Measurements from ENCODE around the gene BICDL1. TPM values are rescaled to one million over a fixed set of nuclear protein-coding genes. Genes with fewer than 3 reads are reported as not detected.

BICDL1 gene
- total and polyA plus RNA-seq, 2 donors (not counting 3 experiments of a cell fraction or from before 2014, with no cell fraction given) = 0.19 TPM; not detected in 1

DNA sequence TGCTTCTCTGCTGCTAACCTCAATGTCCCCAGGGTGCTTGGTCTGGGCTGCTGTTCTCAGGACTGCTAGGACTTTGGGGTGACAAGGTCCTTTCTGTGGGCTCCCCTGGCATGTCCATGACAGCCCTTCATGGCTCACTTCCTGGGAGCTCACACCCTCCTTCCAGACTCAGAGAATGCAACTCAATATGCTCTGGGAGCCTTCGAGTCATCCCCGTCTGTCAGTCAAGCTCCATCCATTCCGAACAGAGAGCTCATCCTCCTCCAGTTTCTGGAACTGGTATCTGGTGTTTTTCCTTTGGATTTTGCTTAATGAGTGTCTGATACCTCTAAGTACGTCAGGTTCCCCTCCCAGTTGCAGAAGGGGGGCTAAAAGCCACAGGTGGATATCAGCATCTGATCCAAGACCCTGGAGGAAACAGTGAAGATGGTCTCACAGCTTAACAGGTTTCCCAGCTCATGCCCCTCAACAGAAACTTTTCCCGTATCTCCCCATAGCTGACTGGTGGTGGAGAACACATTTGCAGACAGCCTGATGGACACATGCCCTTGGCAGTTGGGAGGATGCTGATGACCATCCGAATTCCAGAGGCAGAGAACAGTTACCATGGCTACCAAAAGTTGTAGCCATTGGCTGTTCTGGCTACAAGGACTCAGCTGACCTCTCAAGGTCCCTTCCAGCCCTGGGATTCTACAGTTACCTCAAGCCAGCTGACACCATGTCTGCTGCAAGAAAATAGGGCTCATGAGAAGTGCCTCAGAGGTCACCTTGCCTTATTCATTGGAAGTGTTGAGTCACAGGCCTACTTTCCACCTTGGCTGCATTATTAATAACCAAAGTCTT, 137.0 kb downstream of the BICDL1 start:
- CTCF ChIA-PET = interaction anchor here (1.8 to 3.3 kb wide), 2 partner anchors 9 to 39 kb away, joined by 6 to 20 read pairs; partner anchors contain the start of gene RAB35
- peak overlapping the region; percentile 36 for H3K4me2 ChIP-seq (ENCODE audit: insufficient read depth, low read length)

More for the DNA sequence above, 137.0 kb downstream of the BICDL1 start:
- POLR2A ChIA-PET = interaction anchor here (0.6 to 1.0 kb wide), 2 partner anchors 75 to 195 kb away, joined by 3 to 4 read pairs; partner anchors contain the start of gene RPLP0
- DNase-seq (ENCODE audit: low read depth, low spot score) (no peak), FAIRE-seq (no peak)
- H2AFZ ChIP-seq (ENCODE audit: low read depth, low read length) = no peak overlapping the region
- H3K79me2 ChIP-seq (ENCODE audit: control insufficient read depth, insufficient read depth, low read length) = no peaks in the 10 kb centered on the region
- H3K9me1 ChIP-seq (replicated peaks; ENCODE audit: control insufficient read depth, extremely low read depth, insufficient read depth, low read length) = no peaks in the 10 kb centered on the region
- peaks cover 17 to 18% of the 10 kb centered on the region in 2 experiments for H3K36me3 ChIP-seq (ENCODE audit: control insufficient read depth in 2 of 2, extremely low read depth in 1 of 2, insufficient read depth in 2 of 2, low read length in 2 of 2)
- intact Hi-C loops (cut with micrococcal nuclease) (loop anchor here (1.0 kb wide), 1 partner anchor 8 kb away; no protein-coding TSS in a partner anchor), dilution Hi-C loops (cut with MboI; ENCODE audit: extremely low pct_ligation_motif_present, low sequenced_read_pairs) (no loop called here)
- peak overlapping the region; percentile 1 for H3K9ac ChIP-seq (replicated peaks; ENCODE audit: extremely low read depth, insufficient read depth, low read length)
- H3K27ac ChIP-seq (ENCODE audit: insufficient read depth, low read depth, low read length) = peak overlapping the region; percentile 57
- H3K27me3 ChIP-seq (ENCODE audit: control insufficient read depth in 2 of 2, insufficient read depth in 2 of 2, low read length in 2 of 2) = no peaks in the 10 kb centered on the region
- TF ChIP-seq, protein P1, sequence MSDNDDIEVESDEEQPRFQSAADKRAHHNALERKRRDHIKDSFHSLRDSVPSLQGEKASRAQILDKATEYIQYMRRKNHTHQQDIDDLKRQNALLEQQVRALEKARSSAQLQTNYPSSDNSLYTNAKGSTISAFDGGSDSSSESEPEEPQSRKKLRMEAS (IDR thresholded peaks at IDR 0.05; ENCODE audit: insufficient read depth, insufficient read length) = no peak
- TF ChIP-seq POLR2AphosphoS5 (IDR thresholded peaks at IDR 0.05; ENCODE audit: insufficient read depth, low read depth, low read length) (no peak), JUN (IDR thresholded peaks at IDR 0.05; ENCODE audit: borderline replicate concordance, insufficient read depth, insufficient read length, low read depth) (no peak), MYC (IDR thresholded peaks at IDR 0.05; ENCODE audit: low read depth, low read length) (no peak), EZH2 (IDR thresholded peaks at IDR 0.05; ENCODE audit: borderline replicate concordance, low read depth, low read length, severe bottlenecking) (no peak), GATA2 (IDR thresholded peaks at IDR 0.05; ENCODE audit: insufficient read depth, insufficient read length, low read depth, low read length) (no peak), FOS (IDR thresholded peaks at IDR 0.05; ENCODE audit: borderline replicate concordance, insufficient read depth, low read length) (no peak), POLR2A (IDR thresholded peaks at IDR 0.05; ENCODE audit: low read depth, low read length) (no peak)
- TF ChIP-seq, protein P2, sequence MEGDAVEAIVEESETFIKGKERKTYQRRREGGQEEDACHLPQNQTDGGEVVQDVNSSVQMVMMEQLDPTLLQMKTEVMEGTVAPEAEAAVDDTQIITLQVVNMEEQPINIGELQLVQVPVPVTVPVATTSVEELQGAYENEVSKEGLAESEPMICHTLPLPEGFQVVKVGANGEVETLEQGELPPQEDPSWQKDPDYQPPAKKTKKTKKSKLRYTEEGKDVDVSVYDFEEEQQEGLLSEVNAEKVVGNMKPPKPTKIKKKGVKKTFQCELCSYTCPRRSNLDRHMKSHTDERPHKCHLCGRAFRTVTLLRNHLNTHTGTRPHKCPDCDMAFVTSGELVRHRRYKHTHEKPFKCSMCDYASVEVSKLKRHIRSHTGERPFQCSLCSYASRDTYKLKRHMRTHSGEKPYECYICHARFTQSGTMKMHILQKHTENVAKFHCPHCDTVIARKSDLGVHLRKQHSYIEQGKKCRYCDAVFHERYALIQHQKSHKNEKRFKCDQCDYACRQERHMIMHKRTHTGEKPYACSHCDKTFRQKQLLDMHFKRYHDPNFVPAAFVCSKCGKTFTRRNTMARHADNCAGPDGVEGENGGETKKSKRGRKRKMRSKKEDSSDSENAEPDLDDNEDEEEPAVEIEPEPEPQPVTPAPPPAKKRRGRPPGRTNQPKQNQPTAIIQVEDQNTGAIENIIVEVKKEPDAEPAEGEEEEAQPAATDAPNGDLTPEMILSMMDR (IDR thresholded peaks at IDR 0.05; ENCODE audit: extremely low read depth in 1 of 2, insufficient read depth in 1 of 2, low read depth in 1 of 2, low read length in 2 of 2) = no peak
- H3K4me1 ChIP-seq (ENCODE audit: control insufficient read depth, extremely low read depth, insufficient read depth, low read length) = peaks cover 23% of the 10 kb centered on the region
- no TSS peak for BruUV-seq (replicated peaks)
- no peaks in the 10 kb centered on the region for H4K20me1 ChIP-seq (replicated peaks; ENCODE audit: control insufficient read depth, extremely low read depth, insufficient read depth, low read length)
- H3K9me3 ChIP-seq (replicated peaks; ENCODE audit: control insufficient read depth, insufficient read depth, low read length) = no peaks in the 10 kb centered on the region
- H3K4me3 ChIP-seq (replicated peaks in 1 of 3; ENCODE audit: insufficient read depth in 1 of 3, low read depth in 1 of 3, low read length in 3 of 3) = no peak overlapping the region

Data from endothelial cell of umbilical vein (primary cell).